Ishikawa (cell line): Measurements from ENCODE around the gene DHX8.

Experiments
- CEBPB ChIP-seq: IDR thresholded peaks from 2 replicates; pipeline ENCODE4 v1.6.1; 2012
- CREB1 ChIP-seq: IDR thresholded peaks from 2 replicates; pipeline ENCODE4 v1.6.1; 2012; ENCODE audit warnings: low read depth
- EGR1 ChIP-seq: IDR thresholded peaks from 2 replicates; pipeline ENCODE4 v1.6.1; 2012
- FOXM1 ChIP-seq: IDR thresholded peaks from 2 replicates; pipeline ENCODE4 v1.6.1; 2012; ENCODE audit warnings: low read depth, borderline replicate concordance
- MAX ChIP-seq: IDR thresholded peaks from 2 replicates; pipeline ENCODE4 v1.6.1; 2012
- NFIC ChIP-seq: IDR thresholded peaks from 2 replicates; pipeline ENCODE4 v1.6.1; 2012
- RAD21 ChIP-seq: IDR thresholded peaks from 2 replicates; pipeline ENCODE4 v1.6.1; 2012; ENCODE audit warnings: low read depth
- REST ChIP-seq: IDR thresholded peaks from 2 replicates; pipeline ENCODE4 v1.6.1; 2012; ENCODE audit warnings: low read depth, mild to moderate bottlenecking
- TAF1 ChIP-seq: IDR thresholded peaks from 2 replicates; pipeline ENCODE4 v1.6.1; 2012; ENCODE audit warnings: low read depth, mild to moderate bottlenecking
- TCF12 ChIP-seq: IDR thresholded peaks from 2 replicates; pipeline ENCODE4 v1.6.1; 2012; ENCODE audit warnings: low read depth
- TEAD4 ChIP-seq: IDR thresholded peaks from 2 replicates; pipeline ENCODE4 v1.6.1; 2012
- USF1 ChIP-seq: IDR thresholded peaks from 2 replicates; pipeline ENCODE4 v1.6.1; 2012
- YY1 ChIP-seq: IDR thresholded peaks from 2 replicates; pipeline ENCODE4 v1.6.1; 2012; ENCODE audit warnings: low read depth
- ZBTB7A ChIP-seq: IDR thresholded peaks from 2 replicates; pipeline ENCODE4 v1.6.1; 2012; ENCODE audit warnings: low read depth

The DHX8 gene

GRCh38 chr17:43572368-43572980, 88.7 kb downstream of the DHX8 start:
- TF ChIP-seq TEAD4 (no peak), CEBPB (no peak), FOXM1 (no peak), RAD21 (no peak), EGR1 (no peak), REST (no peak), MAX (no peak), ZBTB7A (no peak), YY1 (no peak)

- no peak for TF ChIP-seq USF1
- no peak for TF ChIP-seq NFIC
- TF ChIP-seq CREB1, result no peak
- no peak for TF ChIP-seq TEAD4
- TF ChIP-seq YY1, result no peak
- no peak for TF ChIP-seq CEBPB
- no peak for TF ChIP-seq EGR1
- TF ChIP-seq REST, result no peak
- no peak for TF ChIP-seq TCF12
- no peak for TF ChIP-seq FOXM1
- no peak for TF ChIP-seq RAD21
Measured at GRCh38 chr17:43573579-43574321, 90.0 kb downstream of the DHX8 start.

- no peak for TF ChIP-seq USF1
- TF ChIP-seq REST, result no peak
- no peak for TF ChIP-seq FOXM1
- no peak for TF ChIP-seq TCF12
- TF ChIP-seq ZBTB7A, result no peak
- no peak for TF ChIP-seq NFIC
- no peak for TF ChIP-seq RAD21
- no peak for TF ChIP-seq CEBPB
- no peak for TF ChIP-seq TEAD4
- no peak for TF ChIP-seq EGR1
- TF ChIP-seq TAF1, result no peak
Measured at GRCh38 chr17:43574348-43574747, 90.6 kb downstream of the DHX8 start.

GRCh38 chr17:43574896-43575525, 91.2 kb downstream of the DHX8 start:
- no peak for TF ChIP-seq CREB1
